Esophagus squamous epithelium (tissue), 5 donors: ENCODE data around the gene PLAAT4. TPM values are rescaled to one million over a fixed set of nuclear protein-coding genes. Genes with fewer than 3 reads are reported as not detected.
"Not testable (repeated sequence)": the region's sequence is repeated elsewhere in the genome, so short reads cannot be mapped to it uniquely, and the experiment has no call there.

Source experiments
- DNase-seq: peaks from one replicate; lab custom pipeline; 2025; lab: John Stamatoyannopoulos, UW
- H3K27ac ChIP-seq, 4 donors: fragments of 200-600 bp; sonication (generic); one replicate each; pipeline ENCODE4 v1.5.1; 2016 to 2019; ENCODE audit warnings: mild to moderate bottlenecking in 1 of 4
- H3K27me3 ChIP-seq, 4 donors: fragments of 200-600 bp; sonication (generic); 1 replicate in 3 of 4; 2 replicates in 1 of 4; pipeline versions ENCODE4 v1.5.1 to v1.6.0; 2017 to 2021; ENCODE audit warnings: antibody characterized with exemption in 1 of 4
- H3K36me3 ChIP-seq, 3 donors: fragments of 200-600 bp; sonication (generic); one replicate each; pipeline ENCODE4 v1.5.1; 2016 to 2019
- H3K4me1 ChIP-seq, 3 donors: fragments of 200-600 bp; sonication (generic); one replicate each; pipeline ENCODE4 v1.5.1; 2017 to 2019
- H3K4me3 ChIP-seq, 4 donors: fragments of 200-600 bp; sonication (generic); 1 replicate in 3 of 4; 2 replicates in 1 of 4; pipeline ENCODE4 v1.5.1; 2016 to 2019; ENCODE audit warnings: mild to moderate bottlenecking in 2 of 4, moderate library complexity in 1 of 4
- H3K9me3 ChIP-seq, 3 donors: fragments of 200-600 bp; sonication (generic); one replicate each; pipeline ENCODE4 v1.5.1; 2016 to 2019
- CTCF ChIP-seq, 6 experiments: fragments of 450-650 bp in 4 of 6; fragments of 200-600 bp in 2 of 6; sonication (generic) in 2 of 6; IDR thresholded peaks; one replicate each; pipeline ENCODE4 v1.5.1; 2016 to 2019; ENCODE audit warnings: antibody characterized with exemption in 6 of 6, mild to moderate bottlenecking in 4 of 6, moderate library complexity in 4 of 6
- POLR2A ChIP-seq, 4 donors: fragments of 450-650 bp; IDR thresholded peaks; one replicate each; pipeline ENCODE4 v1.6.1; 2017; ENCODE audit warnings: antibody characterized with exemption in 4 of 4, mild to moderate bottlenecking in 4 of 4, moderate library complexity in 3 of 4
- WGBS, 2 donors: methylation state at CpG; one replicate each; pipeline ENCODE4 v1.1.5; 2018; 5-methylcytosine and 5-hydroxymethylcytosine counted together
- intact Hi-C: fragments of 100-400 bp; cut with DNase I; formaldehyde crosslinking; loops from one replicate; pipeline ENCODE4 v1.15.0; 2022
- total RNA-seq, 4 donors: library from RNA; depleted of rRNA; stranded (reverse); fragments of >200 nt; gene quantifications; one replicate each; pipeline ENCODE4 v1.1.0, GENCODE V29; 2016
- donor health status: DM: yes; HTN: yes; CAD: no.

Gene PLAAT4
- total RNA-seq, 4 donors from 2014 or later, result 3.9 to 32.6 (median 11.7) TPM

- H3K4me1 ChIP-seq, result peaks cover 0 to 20% (median 15%) of the 10 kb centered on the region in 3 donors
- no peaks in the 10 kb centered on the region for H3K36me3 ChIP-seq
- intact Hi-C loops, result no loop called here
- TF ChIP-seq POLR2A (IDR thresholded peaks at IDR 0.05) (no peak), CTCF (IDR thresholded peaks at IDR 0.05) (no peak)
- WGBS, 2 donors, result 47 to 57% methylated on average over 10 of the region's 10 CpGs
- H3K27me3 ChIP-seq, result no peaks in the 10 kb centered on the region
- peak overlapping the region; percentile 73 to 88 (median 76) for H3K27ac ChIP-seq
- no peak for DNase-seq
- peak overlapping the region; percentile 26 to 57 (median 33) for H3K4me3 ChIP-seq
- peaks cover 0 to 4% (median 0%) of the 10 kb centered on the region in 3 donors for H3K9me3 ChIP-seq
Measured at GRCh38 chr11:63574856-63575602, 38.4 kb downstream of the PLAAT4 start.

GRCh38 chr11:63578882-63579281, 42.3 kb downstream of the PLAAT4 start:
- H3K27ac ChIP-seq, DNase-seq, intact Hi-C loops, H3K27me3 ChIP-seq, H3K4me3 ChIP-seq: not testable (repeated sequence)
- 91 to 92% methylated on average over 2 to 3 of the region's 3 CpGs for WGBS, 2 donors
- peaks cover 0 to 26% (median 0%) of the 10 kb centered on the region in 3 donors for H3K36me3 ChIP-seq
- peaks cover 0 to 22% (median 9%) of the 10 kb centered on the region in 3 donors for H3K9me3 ChIP-seq
- peaks cover 0 to 16% (median 13%) of the 10 kb centered on the region in 3 donors for H3K4me1 ChIP-seq

GRCh38 chr11:63581224-63581623, 44.6 kb downstream of the PLAAT4 start:
- H3K4me1 ChIP-seq, H3K4me3 ChIP-seq, DNase-seq, intact Hi-C loops, H3K27ac ChIP-seq, H3K27me3 ChIP-seq: not testable (repeated sequence)
- Histone ChIP-seq H3K9me3 (peaks cover 0 to 22% (median 9%) of the 10 kb centered on the region in 3 donors), H3K36me3 (peaks cover 0 to 36% (median 0%) of the 10 kb centered on the region in 3 donors)
- 82 to 89% methylated on average over 7 of the region's 7 CpGs for WGBS, 2 donors

GRCh38 chr11:63583357-63583677, 46.7 kb downstream of the PLAAT4 start:
- intact Hi-C loops, result no loop called here
- DNase-seq, result no peak
- H3K9me3 ChIP-seq, result peaks cover 0 to 22% (median 9%) of the 10 kb centered on the region in 3 donors
- H3K27ac ChIP-seq, result peak overlapping the region in 1 of 4 donors; percentile 16
- no peak for TF ChIP-seq CTCF (IDR thresholded peaks at IDR 0.05)
- peaks cover 0 to 46% (median 0%) of the 10 kb centered on the region in 3 donors for H3K36me3 ChIP-seq
- no peaks in the 10 kb centered on the region for H3K4me1 ChIP-seq
- no peaks in the 10 kb centered on the region for H3K27me3 ChIP-seq
- H3K4me3 ChIP-seq, result no peak overlapping the region

GRCh38 chr11:63586451-63587166, 50.0 kb downstream of the PLAAT4 start:
- Histone ChIP-seq H3K27ac (no peak overlapping the region), H3K27me3 (no peaks in the 10 kb centered on the region), H3K9me3 (peaks cover 0 to 2% (median 0%) of the 10 kb centered on the region in 3 donors), H3K4me3 (no peak overlapping the region), H3K36me3 (peaks cover 0 to 53% (median 0%) of the 10 kb centered on the region in 3 donors), H3K4me1 (no peaks in the 10 kb centered on the region)
- intact Hi-C loops, result no loop called here
- DNase-seq, result no peak
- no peak for TF ChIP-seq POLR2A (IDR thresholded peaks at IDR 0.05)
- 89 to 90% methylated on average over 6 of the region's 6 CpGs for WGBS, 2 donors

- intact Hi-C loops, result no loop called here
- Histone ChIP-seq H3K36me3 (peaks cover 0 to 39% (median 0%) of the 10 kb centered on the region in 3 donors), H3K27ac (no peak overlapping the region), H3K27me3 (no peaks in the 10 kb centered on the region), H3K9me3 (no peaks in the 10 kb centered on the region), H3K4me1 (no peaks in the 10 kb centered on the region), H3K4me3 (no peak overlapping the region)
- WGBS, 2 donors, result 68 to 80% methylated on average over 3 of the region's 3 CpGs
- TF ChIP-seq POLR2A (IDR thresholded peaks at IDR 0.05) (no peak), CTCF (IDR thresholded peaks at IDR 0.05) (no peak)
- DNase-seq, result no peak
Measured at GRCh38 chr11:63589000-63589399, 52.4 kb downstream of the PLAAT4 start.
